Ramos (cell line): Measurements from ENCODE around the gene ORAI2.
"Not testable (repeated sequence)": the region's sequence is repeated elsewhere in the genome, so short reads cannot be mapped to it uniquely, and the experiment has no call there.

ENCODE experiments used
- in situ Hi-C: fragments of 300-500 bp; cut with MboI; formaldehyde crosslinking; loops from one replicate; pipeline ENCODE4 v1.14.3; 2022; ENCODE audit warnings: low sequenced_read_pairs; ENCODE audit not compliant: unreplicated experiment

ORAI2 gene

GRCh38 chr7:102463841-102464576 lies 30.6 kb downstream of the ORAI2 start:
- in situ Hi-C loops: loop anchor here (25.0 kb wide), 2 partner anchors 273 to 1602 kb away; partner anchors contain the start of genes FAM185A, SLC12A9 and TRIP6

- in situ Hi-C loops: loop anchor here (25.0 kb wide), 2 partner anchors 273 to 1602 kb away; partner anchors contain the start of genes FAM185A, SLC12A9 and TRIP6
These were observed 31.4 kb downstream of the ORAI2 start, which contains the start of the genes ALKBH4 and LRWD1 for GRCh38 chr7:102464577-102465280. TSS of gene ALKBH4 (minus strand) at chr7:102464863. CDS start at chr7:102464836, 27 bp downstream. TSS of gene LRWD1 (plus strand) at chr7:102464984. CDS start at chr7:102465081, 97 bp downstream.

GRCh38 chr7:102466097-102466496 lies 32.7 kb downstream of the ORAI2 start:
- in situ Hi-C loops: loop anchor here (25.0 kb wide), 2 partner anchors 271 to 1604 kb away; partner anchors contain the start of genes FAM185A, SLC12A9 and TRIP6

GRCh38 chr7:102467581-102468477 lies 34.5 kb downstream of the ORAI2 start:
- in situ Hi-C loops: loop anchor here (25.0 kb wide), 2 partner anchors 269 to 1606 kb away; partner anchors contain the start of genes FAM185A, SLC12A9 and TRIP6

- in situ Hi-C loops: loop anchor here (25.0 kb wide), 2 partner anchors 269 to 1606 kb away; partner anchors contain the start of genes FAM185A, SLC12A9 and TRIP6
These were observed 35.3 kb downstream of the ORAI2 start for GRCh38 chr7:102468478-102469350.

- in situ Hi-C loops: loop anchor here (25.0 kb wide), 2 partner anchors 268 to 1607 kb away; partner anchors contain the start of genes FAM185A, SLC12A9 and TRIP6
These were observed 36.1 kb downstream of the ORAI2 start for GRCh38 chr7:102469351-102469971.

- in situ Hi-C loops: loop anchor here (25.0 kb wide), 2 partner anchors 267 to 1608 kb away; partner anchors contain the start of genes FAM185A, SLC12A9 and TRIP6
These were observed 36.8 kb downstream of the ORAI2 start for GRCh38 chr7:102469972-102470825.

- in situ Hi-C loops: loop anchor here (25.0 kb wide), 2 partner anchors 266 to 1609 kb away; partner anchors contain the start of genes FAM185A, SLC12A9 and TRIP6
These were observed 38.4 kb downstream of the ORAI2 start for GRCh38 chr7:102471791-102472125.

- in situ Hi-C loops: loop anchor here (25.0 kb wide), 2 partner anchors 265 to 1610 kb away; partner anchors contain the start of genes FAM185A, SLC12A9 and TRIP6
These were observed 39.0 kb downstream of the ORAI2 start for GRCh38 chr7:102472126-102473041.

- in situ Hi-C loops: loop anchor here (25.0 kb wide), 2 partner anchors 264 to 1611 kb away; partner anchors contain the start of genes FAM185A, SLC12A9 and TRIP6
These were observed 40.1 kb downstream of the ORAI2 start for GRCh38 chr7:102473271-102473991.

- in situ Hi-C loops: loop anchor here (25.0 kb wide), 2 partner anchors 263 to 1612 kb away; partner anchors contain the start of genes FAM185A, SLC12A9 and TRIP6
These were observed 40.7 kb downstream of the ORAI2 start for GRCh38 chr7:102474116-102474515.

- in situ Hi-C loops: loop anchor here (25.0 kb wide), 2 partner anchors 262 to 1613 kb away; partner anchors contain the start of genes FAM185A, SLC12A9 and TRIP6
These were observed 41.5 kb downstream of the ORAI2 start for GRCh38 chr7:102474736-102475435.

- in situ Hi-C loops: not testable (repeated sequence)
These were observed 45.2 kb downstream of the ORAI2 start, which contains the start of gene POLR2J for GRCh38 chr7:102478314-102479208. TSS of gene POLR2J (minus strand) at chr7:102478922. CDS start at chr7:102478860, 62 bp downstream.

- in situ Hi-C loops: not testable (repeated sequence)
These were observed 45.8 kb downstream of the ORAI2 start for GRCh38 chr7:102479209-102479584.
